Fibroblast of mammary gland (primary cell): ENCODE measurements around the gene CCNI.

Experiments
- DNase-seq: peaks from one replicate; pipeline ENCODE4 v3.0.0-alpha.2; 2010; ENCODE audit warnings: low read depth
- H3K4me3 ChIP-seq: 2 replicates; pipeline ENCODE4 v1.5.1; 2011; ENCODE audit warnings: low read depth, mild to moderate bottlenecking, low read length, moderate library complexity; ENCODE audit not compliant: control insufficient read depth
- CTCF ChIP-seq: conservative IDR thresholded peaks from 2 replicates; pipeline ENCODE4 v1.5.1; 2011; ENCODE audit warnings: low read depth, low read length, inconsistent platforms; ENCODE audit not compliant: control insufficient read depth, insufficient read depth

The CCNI gene

GRCh38 chr4:77021614-77022089 is 54.1 kb downstream of the CCNI start:
- peak; percentile 69 for DNase-seq
- H3K4me3 ChIP-seq, result no peak overlapping the region
- no peak for TF ChIP-seq CTCF

GRCh38 chr4:77020017-77020416 is 55.8 kb downstream of the CCNI start:
- no peak for DNase-seq
- no peak for TF ChIP-seq CTCF
- H3K4me3 ChIP-seq, result no peak overlapping the region

GRCh38 chr4:77015390-77015789 is 60.4 kb downstream of the CCNI start:
- H3K4me3 ChIP-seq, result no peak overlapping the region
- TF ChIP-seq CTCF, result no peak
- peak; percentile 75 for DNase-seq

GRCh38 chr4:77014256-77014655 is 61.5 kb downstream of the CCNI start:
- DNase-seq, result no peak
- TF ChIP-seq CTCF, result no peak
- no peak overlapping the region for H3K4me3 ChIP-seq

DNA sequence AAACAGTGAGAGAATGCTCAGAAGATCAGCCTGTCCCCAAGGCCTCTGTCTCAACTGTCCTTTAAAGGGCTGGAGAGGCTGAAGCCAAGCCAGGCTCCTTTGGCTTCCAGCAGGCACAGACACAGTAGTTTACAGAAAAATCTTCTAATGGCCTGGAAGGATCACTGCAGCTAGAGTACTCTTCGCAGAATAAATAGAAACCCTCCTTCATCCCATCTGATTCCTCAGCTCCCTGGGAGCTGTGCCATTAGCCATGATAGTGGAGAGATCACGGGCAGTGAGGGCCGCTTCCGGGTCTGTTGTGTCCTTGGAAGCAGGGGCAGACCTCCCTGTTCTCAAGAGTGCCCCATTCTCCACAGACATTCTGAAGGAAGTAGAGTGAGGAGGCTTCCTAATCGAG is 63.1 kb downstream of the CCNI start:
- DNase-seq, result no peak
- TF ChIP-seq CTCF, result no peak
- H3K4me3 ChIP-seq, result no peak overlapping the region

DNA sequence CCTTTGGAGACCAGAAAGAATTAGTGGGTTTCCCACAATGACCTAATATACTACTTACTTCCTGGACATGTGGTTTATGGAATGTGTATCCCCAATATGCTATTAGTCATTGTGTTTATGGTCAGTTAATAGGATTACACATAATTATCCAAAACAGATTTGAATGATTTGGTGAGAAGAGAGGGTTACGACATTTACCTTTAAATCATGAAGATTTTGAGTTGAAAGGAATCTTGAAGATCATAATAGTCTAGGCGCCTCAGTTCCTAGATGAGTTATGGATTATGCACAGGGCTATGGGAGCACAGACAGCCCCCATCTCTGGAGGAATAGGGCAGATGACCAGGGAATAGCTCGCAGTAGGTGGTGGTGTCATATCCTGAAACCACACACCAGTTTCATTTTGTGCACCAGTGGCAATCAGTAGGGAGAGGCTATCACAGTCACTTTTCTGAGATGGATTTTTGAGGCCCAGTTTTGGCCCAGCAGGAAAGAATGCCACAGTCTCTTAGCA is 64.9 kb downstream of the CCNI start:
- TF ChIP-seq CTCF, result no peak
- H3K4me3 ChIP-seq, result no peak overlapping the region
- DNase-seq, result peak; percentile 93

DNA sequence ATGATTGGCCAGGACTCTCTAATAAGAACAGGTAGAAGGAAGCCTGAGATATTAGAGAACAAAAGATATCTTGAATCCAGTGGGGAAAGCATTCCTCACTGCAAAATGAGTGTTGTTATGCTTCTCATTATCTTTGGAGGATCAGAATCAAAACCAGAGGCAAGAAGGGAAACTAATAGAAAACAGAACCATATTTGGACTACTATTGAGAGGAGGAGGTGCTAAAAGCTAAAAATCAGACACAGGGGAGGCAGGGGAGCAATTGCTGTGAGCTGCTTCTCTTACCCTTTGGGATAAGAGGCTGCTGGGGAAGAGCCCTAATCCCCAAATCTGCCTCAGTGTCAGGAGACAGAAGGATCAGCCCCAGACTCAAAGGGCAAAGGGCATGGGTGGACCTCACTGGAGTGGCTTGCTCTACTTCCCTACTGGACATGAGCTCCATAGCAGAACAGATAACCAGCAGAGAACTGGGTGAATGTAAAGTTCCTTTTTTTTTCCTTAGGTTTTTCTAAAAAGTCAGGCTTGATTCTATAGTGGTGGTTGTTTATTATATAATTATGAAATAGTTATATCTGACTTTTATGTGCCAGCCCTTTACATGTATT is 66.2 kb downstream of the CCNI start:
- no peak for DNase-seq
- TF ChIP-seq CTCF, result no peak
- H3K4me3 ChIP-seq, result no peak overlapping the region
